GM12865 (cell line): ENCODE results near the gene TH.

Source experiments
- DNase-seq: peaks from one replicate; pipeline ENCODE4 v3.0.0; 2010; ENCODE audit warnings: low read depth
- H3K4me3 ChIP-seq: 2 replicates; pipeline ENCODE4 v1.5.1; 2011; ENCODE audit warnings: mild to moderate bottlenecking, low read depth, low read length, control low read depth
- TF ChIP-seq, protein P1 (sequence below): IDR thresholded peaks from 2 replicates; pipeline ENCODE4 v1.5.1; 2011; ENCODE audit warnings: low read length, control low read depth, low read depth, inconsistent platforms; ENCODE audit not compliant: insufficient read depth; ENCODE audit errors: missing control alignments

TH gene

GRCh38 chr11:2193099-2193887 lies 21.7 kb upstream of the TH start:
- DNase-seq = no peak
- TF ChIP-seq, protein P1, sequence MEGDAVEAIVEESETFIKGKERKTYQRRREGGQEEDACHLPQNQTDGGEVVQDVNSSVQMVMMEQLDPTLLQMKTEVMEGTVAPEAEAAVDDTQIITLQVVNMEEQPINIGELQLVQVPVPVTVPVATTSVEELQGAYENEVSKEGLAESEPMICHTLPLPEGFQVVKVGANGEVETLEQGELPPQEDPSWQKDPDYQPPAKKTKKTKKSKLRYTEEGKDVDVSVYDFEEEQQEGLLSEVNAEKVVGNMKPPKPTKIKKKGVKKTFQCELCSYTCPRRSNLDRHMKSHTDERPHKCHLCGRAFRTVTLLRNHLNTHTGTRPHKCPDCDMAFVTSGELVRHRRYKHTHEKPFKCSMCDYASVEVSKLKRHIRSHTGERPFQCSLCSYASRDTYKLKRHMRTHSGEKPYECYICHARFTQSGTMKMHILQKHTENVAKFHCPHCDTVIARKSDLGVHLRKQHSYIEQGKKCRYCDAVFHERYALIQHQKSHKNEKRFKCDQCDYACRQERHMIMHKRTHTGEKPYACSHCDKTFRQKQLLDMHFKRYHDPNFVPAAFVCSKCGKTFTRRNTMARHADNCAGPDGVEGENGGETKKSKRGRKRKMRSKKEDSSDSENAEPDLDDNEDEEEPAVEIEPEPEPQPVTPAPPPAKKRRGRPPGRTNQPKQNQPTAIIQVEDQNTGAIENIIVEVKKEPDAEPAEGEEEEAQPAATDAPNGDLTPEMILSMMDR = no peak
- no peak overlapping the region for H3K4me3 ChIP-seq

- DNase-seq = no peak
- TF ChIP-seq, protein P1 = no peak
- H3K4me3 ChIP-seq = no peak overlapping the region
These were observed 20.8 kb upstream of the TH start for GRCh38 chr11:2192435-2192834.

DNA sequence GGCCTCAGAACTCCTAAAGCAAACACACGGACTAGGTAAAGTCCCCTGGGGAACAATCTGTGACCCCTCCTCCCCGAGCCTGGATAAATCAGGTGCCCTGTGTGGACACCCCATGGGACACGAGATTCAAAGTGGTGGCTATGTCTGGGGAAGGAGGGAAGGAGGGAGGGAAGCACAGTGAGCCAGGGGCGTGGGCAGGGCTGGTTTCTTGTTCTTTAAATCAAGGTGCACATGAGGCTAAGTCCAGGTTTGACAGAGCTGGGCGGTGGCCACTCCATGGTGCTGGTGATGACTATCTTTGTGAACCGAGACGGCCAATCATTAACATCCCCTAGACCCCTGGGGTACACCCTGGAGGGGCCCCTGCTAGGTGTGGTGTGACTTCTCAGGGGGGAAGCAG lies 20.3 kb upstream of the TH start:
- no peak for DNase-seq
- TF ChIP-seq, protein P1 = no peak
- H3K4me3 ChIP-seq = no peak overlapping the region

DNA sequence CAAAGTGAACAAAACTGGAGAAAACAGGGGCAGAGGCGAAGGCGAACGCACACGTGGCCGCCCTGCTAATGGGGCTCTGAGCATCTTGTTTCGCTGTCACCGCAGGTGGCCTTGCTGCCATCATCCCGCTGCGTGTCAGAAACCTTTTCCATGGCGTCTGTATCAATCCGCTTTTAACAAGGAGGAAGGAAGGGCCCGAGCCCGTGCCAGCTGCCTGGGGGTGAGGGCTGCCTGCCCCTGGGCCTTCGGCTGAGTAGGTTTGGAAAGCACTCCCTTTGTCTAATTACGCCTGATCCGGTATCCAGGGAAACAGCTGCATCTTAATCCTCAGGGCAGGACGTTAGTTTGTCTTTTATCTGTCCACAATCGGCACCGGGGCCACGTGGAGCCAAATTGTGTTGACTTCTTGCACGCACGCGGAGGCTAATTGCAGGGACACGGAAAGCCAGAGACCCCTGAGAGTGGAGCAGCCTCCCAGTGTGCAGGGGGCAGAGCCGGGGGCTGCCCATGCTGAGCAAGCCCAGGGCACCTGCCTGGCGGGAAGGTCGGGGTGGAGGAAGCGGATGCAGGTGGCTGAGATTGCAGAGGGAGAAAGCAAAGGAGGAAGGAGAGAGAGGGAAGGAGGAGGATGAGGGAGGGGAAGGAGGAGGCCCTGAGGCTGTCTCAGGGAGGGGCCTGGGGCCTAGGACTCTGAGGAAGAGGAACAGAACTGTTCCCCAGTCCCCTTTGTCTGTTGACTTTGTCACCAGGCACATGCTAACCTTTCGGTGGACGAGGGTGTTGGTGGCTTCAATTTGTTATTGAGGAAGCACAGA lies 19.2 kb upstream of the TH start:
- H3K4me3 ChIP-seq = no peak overlapping the region
- TF ChIP-seq, protein P1 = no peak
- DNase-seq = no peak

DNA sequence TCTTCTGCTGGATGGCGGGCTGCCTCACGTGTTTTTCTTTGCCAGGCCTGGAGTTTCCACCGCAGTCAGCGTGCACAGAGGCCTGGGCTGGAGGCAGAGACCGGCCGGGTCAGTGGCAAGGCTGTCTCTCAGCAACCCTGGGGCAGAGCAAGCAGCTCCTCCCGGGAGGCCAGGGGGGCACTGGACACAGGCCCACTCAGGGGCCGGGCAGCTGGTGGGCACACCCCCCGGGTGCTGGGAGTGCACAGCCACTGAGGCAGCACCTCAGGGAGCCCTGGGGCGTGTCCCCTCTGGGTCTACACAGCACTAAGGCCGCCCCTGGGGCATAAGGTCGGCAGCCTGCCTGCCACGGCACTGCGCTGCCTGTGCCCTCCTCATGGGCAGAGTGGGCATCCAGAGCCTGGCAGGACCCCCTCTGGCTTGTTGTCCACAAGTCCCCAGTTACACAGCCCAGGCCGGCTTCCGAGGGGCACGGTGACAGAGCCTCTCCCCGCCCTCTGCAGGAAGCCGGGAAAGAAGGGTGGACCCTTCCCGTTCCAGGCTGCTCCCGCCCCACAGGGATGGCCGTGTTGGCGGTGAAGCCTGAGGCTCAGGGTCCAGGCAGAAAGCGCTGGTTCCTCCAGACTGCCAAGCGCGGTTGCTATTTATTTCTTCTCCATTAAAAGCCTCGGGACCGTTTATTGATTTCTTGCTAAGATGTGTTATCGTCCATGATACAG lies 18.5 kb upstream of the TH start:
- DNase-seq = no peak
- TF ChIP-seq, protein P1 = no peak
- H3K4me3 ChIP-seq = no peak overlapping the region

GRCh38 chr11:2188745-2189144 lies 17.1 kb upstream of the TH start:
- no peak for DNase-seq
- TF ChIP-seq, protein P1 = no peak
- no peak overlapping the region for H3K4me3 ChIP-seq
